Colonic mucosa (tissue), 4 donors: ENCODE measurements around the gene BMPER. TPM values are rescaled to one million over a fixed set of nuclear protein-coding genes. Genes with fewer than 3 reads are reported as not detected.
A peak's percentile ranks its signal among the peaks of the same experiment; 100 is the strongest.

Source experiments
- DNase-seq: peaks from one replicate; pipeline ENCODE4 v3.0.0-alpha.2; 2020
- H3K27ac ChIP-seq: fragments of 200-600 bp; one replicate; pipeline ENCODE4 v1.8.0; 2021
- H3K27me3 ChIP-seq: fragments of 200-600 bp; one replicate; pipeline ENCODE4 v1.8.0; 2021
- H3K36me3 ChIP-seq: fragments of 200-600 bp; one replicate; pipeline ENCODE4 v1.8.0; 2021
- H3K4me1 ChIP-seq: fragments of 200-600 bp; one replicate; pipeline ENCODE4 v1.8.0; 2021; ENCODE audit warnings: mild to moderate bottlenecking
- H3K4me3 ChIP-seq: fragments of 200-600 bp; one replicate; pipeline ENCODE4 v1.8.0; 2021
- H3K9ac ChIP-seq, 2 donors: one replicate each; pipeline ENCODE4 v1.7.0; 2013; ENCODE audit warnings: control low read depth in 2 of 2, low read depth in 2 of 2, low read length in 2 of 2
- H3K9me3 ChIP-seq: fragments of 200-600 bp; one replicate; pipeline ENCODE4 v1.8.0; 2021
- CTCF ChIP-seq: fragments of 200-600 bp; IDR thresholded peaks from one replicate; pipeline ENCODE4 v1.8.0; 2022; ENCODE audit warnings: antibody characterized with exemption, mild to moderate bottlenecking
- intact Hi-C: fragments of 100-400 bp; cut with DNase I; formaldehyde crosslinking; loops from one replicate; pipeline ENCODE4 v1.14.1; 2022
- total RNA-seq, 2 donors: library from RNA; stranded (reverse); fragmentation: NEBNext Ultra II Directional in 1 of 2; extraction: Animal tissue kit (Norgen Biotek cat#: 25700) in 1 of 2; gene quantifications; one replicate each; pipeline ENCODE4 v1.2.1, GENCODE V29; 2021
- donor health status: healthy.
- donor health status: DM: no; HTN: no; CAD: no.
- donor health status: DM: no; HTN: no; CAD: no.

The BMPER gene
- total RNA-seq, 2 donors from 2014 or later = 0.85 to 1.3 TPM

GRCh38 chr7:34130558-34131295 is 225.4 kb downstream of the BMPER start:
- intact Hi-C loops = no loop called here
- Histone ChIP-seq H3K4me1 (no peaks in the 10 kb centered on the region), H3K27me3 (no peaks in the 10 kb centered on the region), H3K27ac (no peak overlapping the region), H3K9me3 (no peaks in the 10 kb centered on the region), H3K4me3 (no peak overlapping the region), H3K9ac (no peak overlapping the region), H3K36me3 (no peaks in the 10 kb centered on the region)
- TF ChIP-seq CTCF = no peak
- DNase-seq = no peak

DNA sequence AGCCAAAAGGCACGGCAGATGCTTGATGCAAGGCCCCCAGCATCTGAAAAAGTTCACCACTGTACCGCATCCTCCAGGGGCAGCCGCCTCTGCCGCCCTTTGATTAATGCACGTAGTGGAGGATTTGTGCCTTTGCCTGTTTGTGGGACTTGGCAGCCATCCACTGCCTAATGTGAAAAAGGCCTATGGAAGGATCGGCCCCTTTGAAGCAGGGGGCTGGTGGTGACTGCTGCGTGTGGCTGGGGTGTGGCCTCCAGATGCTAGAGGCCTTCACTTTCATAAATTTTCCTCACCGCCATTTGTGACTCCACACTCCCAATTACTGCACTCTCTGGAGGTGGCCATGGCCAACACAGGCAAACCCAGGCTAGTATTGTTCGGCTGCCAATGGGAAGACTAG is 226.0 kb downstream of the BMPER start:
- Histone ChIP-seq H3K27me3 (no peaks in the 10 kb centered on the region), H3K9ac (no peak overlapping the region), H3K4me3 (no peak overlapping the region), H3K9me3 (no peaks in the 10 kb centered on the region), H3K4me1 (no peaks in the 10 kb centered on the region), H3K36me3 (no peaks in the 10 kb centered on the region), H3K27ac (no peak overlapping the region)
- no peak for TF ChIP-seq CTCF
- DNase-seq = no peak
- intact Hi-C loops = no loop called here

DNA sequence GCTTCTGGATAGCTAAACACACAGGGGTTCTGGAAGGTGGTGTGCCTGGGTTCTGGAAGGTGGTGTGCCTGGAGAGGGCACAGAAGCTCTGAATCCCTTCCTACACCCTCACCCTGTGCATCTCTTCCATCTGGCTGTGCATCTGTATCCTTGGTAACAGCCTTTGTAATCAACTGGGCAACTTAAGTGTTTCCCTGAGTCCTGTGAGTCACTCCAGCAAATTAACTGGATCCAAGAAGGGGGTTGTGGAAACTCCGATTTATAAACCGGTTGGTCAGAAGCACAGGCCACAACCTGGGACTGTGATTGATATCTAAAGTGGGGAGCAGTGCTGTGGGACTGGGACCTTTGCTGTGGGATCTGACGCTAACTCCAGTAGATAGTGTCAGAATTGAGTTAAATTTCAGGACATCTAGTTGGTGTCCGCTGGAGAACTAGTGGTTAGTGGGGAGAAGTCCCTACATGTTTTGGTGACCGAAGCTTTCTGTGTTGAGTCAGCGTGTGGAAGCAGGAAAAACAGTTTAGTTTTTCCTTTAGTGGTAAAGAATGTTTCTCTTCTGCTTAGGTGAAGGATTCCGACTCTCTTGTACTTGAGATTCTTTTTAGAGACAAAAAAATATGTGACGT is 228.1 kb downstream of the BMPER start:
- Histone ChIP-seq H3K4me3 (no peak overlapping the region), H3K27ac (no peak overlapping the region), H3K4me1 (no peaks in the 10 kb centered on the region), H3K36me3 (no peaks in the 10 kb centered on the region), H3K27me3 (no peaks in the 10 kb centered on the region), H3K9me3 (no peaks in the 10 kb centered on the region), H3K9ac (no peak overlapping the region)
- DNase-seq = no peak
- TF ChIP-seq CTCF = no peak
- intact Hi-C loops = no loop called here

DNA sequence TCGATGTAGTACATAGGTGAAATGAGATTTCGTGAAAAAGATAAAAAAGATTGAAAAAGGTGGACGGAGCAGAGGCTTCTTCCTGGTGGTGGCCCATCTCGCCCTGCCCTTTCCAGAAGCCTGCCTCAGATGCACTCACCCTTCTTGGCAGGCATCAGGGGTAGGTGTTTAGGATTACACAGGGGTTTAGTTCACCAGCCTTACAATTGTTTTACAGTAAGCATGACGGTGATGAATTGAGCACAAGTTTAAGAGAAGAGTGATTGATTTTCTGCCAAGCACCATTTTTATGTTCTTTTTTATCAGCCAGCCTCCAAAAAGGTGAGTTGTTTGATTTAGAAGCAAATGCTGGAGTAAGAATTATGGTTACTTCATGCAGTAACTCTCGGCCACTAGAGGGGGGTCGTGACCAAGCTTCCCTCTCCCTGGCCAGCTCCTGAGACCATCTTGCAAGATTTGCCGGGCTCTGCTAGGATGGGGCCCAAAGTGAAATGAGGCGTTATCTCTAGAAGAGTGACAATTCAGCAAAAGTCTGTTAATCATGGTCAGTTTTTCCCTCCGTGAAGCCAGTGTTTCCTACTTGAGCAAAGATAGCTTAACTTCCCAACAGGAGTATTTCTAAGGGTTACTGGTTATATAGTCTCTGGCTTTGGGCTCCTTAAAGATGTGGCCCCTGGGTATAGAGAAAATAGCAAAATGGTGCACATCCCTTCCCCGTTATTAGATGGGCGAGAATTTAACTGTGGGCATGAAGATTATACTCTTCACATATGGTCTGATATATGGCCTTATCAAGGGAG is 228.8 kb downstream of the BMPER start:
- DNase-seq = peak; percentile 59
- intact Hi-C loops = no loop called here
- H3K9ac ChIP-seq = no peak overlapping the region
- no peaks in the 10 kb centered on the region for H3K9me3 ChIP-seq
- no peaks in the 10 kb centered on the region for H3K27me3 ChIP-seq
- H3K4me3 ChIP-seq = no peak overlapping the region
- no peaks in the 10 kb centered on the region for H3K4me1 ChIP-seq
- peak; percentile 50 for TF ChIP-seq CTCF
- H3K27ac ChIP-seq = no peak overlapping the region
- no peaks in the 10 kb centered on the region for H3K36me3 ChIP-seq

- intact Hi-C loops = no loop called here
- Histone ChIP-seq H3K27ac (no peak overlapping the region), H3K27me3 (no peaks in the 10 kb centered on the region), H3K4me1 (no peaks in the 10 kb centered on the region), H3K9me3 (no peaks in the 10 kb centered on the region), H3K36me3 (no peaks in the 10 kb centered on the region), H3K9ac (no peak overlapping the region), H3K4me3 (no peak overlapping the region)
- TF ChIP-seq CTCF = no peak
- DNase-seq = no peak
These were observed 230.6 kb downstream of the BMPER start for GRCh38 chr7:34135924-34136323.
